Daoy (cell line): ENCODE data around the gene GOLGA6L4. TPM values are rescaled to one million over a fixed set of nuclear protein-coding genes. Genes with fewer than 3 reads are reported as not detected.
"Not testable (repeated sequence)": the region's sequence is repeated elsewhere in the genome, so short reads cannot be mapped to it uniquely, and the experiment has no call there.

ENCODE experiments used
- DNase-seq: peaks from one replicate; pipeline ENCODE4 v3.0.0-alpha.2; 2015; ENCODE audit warnings: low read depth
- total RNA-seq: library from RNA; depleted of rRNA; stranded (reverse); fragments of >200 nt; shearing (Covaris generic); gene quantifications from 2 replicates; pipeline ENCODE4 v1.2.3, GENCODE V29; 2014; rRNA removed

Gene GOLGA6L4, protein sequence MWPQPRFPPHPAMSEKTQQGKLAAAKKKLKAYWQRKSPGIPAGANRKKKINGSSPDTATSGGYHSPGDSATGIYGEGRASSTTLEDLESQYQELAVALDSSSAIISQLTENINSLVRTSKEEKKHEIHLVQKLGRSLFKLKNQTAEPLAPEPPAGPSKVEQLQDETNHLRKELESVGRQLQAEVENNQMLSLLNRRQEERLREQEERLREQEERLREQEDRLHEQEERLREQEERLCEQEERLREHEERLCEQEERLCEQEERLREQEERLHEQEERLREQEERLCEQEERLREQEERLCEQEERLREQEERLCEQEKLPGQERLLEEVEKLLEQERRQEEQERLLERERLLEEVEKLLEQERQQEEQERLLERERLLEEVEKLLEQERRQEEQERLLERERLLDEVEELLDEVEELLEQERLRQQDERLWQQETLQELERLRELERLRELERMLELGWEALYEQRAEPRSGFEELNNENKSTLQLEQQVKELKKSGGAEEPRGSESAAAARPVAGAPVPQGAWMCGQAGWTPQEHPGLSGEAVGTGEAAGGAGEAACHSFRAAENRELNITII
- total RNA-seq: under 0.01 and 0.09 TPM in 2 replicates

- DNase-seq: not testable (repeated sequence)
Measured at GRCh38 chr15:84235573-84235972, at the start of gene GOLGA6L4. Gene GOLGA6L4 (plus strand): TSS chr15:84235773. CDS start chr15:84235835, 62 bp downstream.

DNA sequence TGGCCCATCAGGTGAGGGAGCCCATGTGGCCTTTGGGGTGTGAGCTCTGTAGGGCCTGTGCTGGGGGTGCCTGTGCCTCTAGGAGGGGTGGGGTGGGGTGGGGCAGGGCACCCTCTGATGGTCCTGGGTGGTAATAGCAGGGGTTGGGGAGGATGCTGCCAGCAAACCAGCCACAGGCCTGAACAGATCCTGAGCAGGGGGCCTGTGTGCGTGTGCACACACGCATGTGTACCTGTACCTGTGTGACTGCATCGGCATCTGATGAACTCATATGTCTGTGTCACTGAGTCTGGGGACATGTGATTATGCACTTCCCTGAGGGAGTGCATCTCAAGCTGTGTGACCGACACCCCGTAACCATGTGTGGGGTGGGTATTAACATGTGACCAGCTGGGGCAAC lies 42.6 kb upstream of the GOLGA6L4 start:
- not testable (repeated sequence) for DNase-seq

GRCh38 chr15:84195603-84196002 lies 40.0 kb upstream of the GOLGA6L4 start:
- DNase-seq: not testable (repeated sequence)

GRCh38 chr15:84196530-84197188 lies 38.9 kb upstream of the GOLGA6L4 start:
- DNase-seq: not testable (repeated sequence)

GRCh38 chr15:84199865-84200264 lies 35.7 kb upstream of the GOLGA6L4 start:
- DNase-seq: not testable (repeated sequence)

- not testable (repeated sequence) for DNase-seq
Measured at GRCh38 chr15:84246441-84246840, 10.9 kb downstream of the GOLGA6L4 start.
